COLO668 (cell line): Measurements from ENCODE around the gene NPEPPS.
A peak's percentile ranks its signal among the peaks of the same experiment; 100 is the strongest.

ENCODE experiments used
- DNase-seq: peaks from one replicate; lab custom pipeline; 2025; ENCODE audit not compliant: unreplicated experiment; lab: John Stamatoyannopoulos, UW

Gene NPEPPS

GRCh38 chr17:47628014-47628566 lies 97.2 kb downstream of the NPEPPS start:
- no peak for DNase-seq

- no peak for DNase-seq
These were observed 98.9 kb downstream of the NPEPPS start for GRCh38 chr17:47629826-47630225.

GRCh38 chr17:47630614-47631013 lies 99.7 kb downstream of the NPEPPS start:
- DNase-seq, result no peak

- no peak for DNase-seq
These were observed 102.1 kb downstream of the NPEPPS start for GRCh38 chr17:47632991-47633390.

- DNase-seq, result no peak
These were observed 103.1 kb downstream of the NPEPPS start for GRCh38 chr17:47633996-47634395.

GRCh38 chr17:47634870-47635269 lies 104.0 kb downstream of the NPEPPS start:
- no peak for DNase-seq

GRCh38 chr17:47635734-47636133 lies 104.8 kb downstream of the NPEPPS start:
- DNase-seq, result no peak

- no peak for DNase-seq
These were observed 105.5 kb downstream of the NPEPPS start for GRCh38 chr17:47636273-47637030.

GRCh38 chr17:47638903-47639302 lies 108.0 kb downstream of the NPEPPS start:
- DNase-seq, result no peak

- no peak for DNase-seq
These were observed 109.2 kb downstream of the NPEPPS start for GRCh38 chr17:47640076-47640475.

- peak; percentile 1 for DNase-seq
These were observed 110.3 kb downstream of the NPEPPS start for GRCh38 chr17:47641202-47641601.

- no peak for DNase-seq
These were observed 112.2 kb downstream of the NPEPPS start for GRCh38 chr17:47643116-47643515.

- no peak for DNase-seq
These were observed 113.4 kb downstream of the NPEPPS start for GRCh38 chr17:47644324-47644723.

GRCh38 chr17:47649153-47649971 lies 118.5 kb downstream of the NPEPPS start, which contains the start of gene KPNB1:
TSS of gene KPNB1 (plus strand) at chr17:47649919. CDS start at chr17:47650245, 326 bp downstream.
- peak; percentile 97 for DNase-seq

- no peak for DNase-seq
These were observed 119.1 kb downstream of the NPEPPS start for GRCh38 chr17:47649972-47650524.

GRCh38 chr17:47650525-47651522 lies 119.9 kb downstream of the NPEPPS start:
- DNase-seq, result peak; percentile 96

GRCh38 chr17:47651704-47652103 lies 120.8 kb downstream of the NPEPPS start:
- no peak for DNase-seq

GRCh38 chr17:47652570-47652969 lies 121.7 kb downstream of the NPEPPS start:
- DNase-seq, result no peak

- DNase-seq, result no peak
These were observed 122.5 kb downstream of the NPEPPS start for GRCh38 chr17:47653442-47653841.

GRCh38 chr17:47654991-47655390 lies 124.1 kb downstream of the NPEPPS start:
- no peak for DNase-seq
